Astrocyte of the cerebellum (primary cell): ENCODE measurements around the gene EZH2.

Source experiments
- DNase-seq: peaks from one replicate; pipeline ENCODE4 v3.0.0-alpha.2; 2011; ENCODE audit warnings: low read depth
- H3K4me3 ChIP-seq: 2 replicates; pipeline ENCODE4 v1.5.1; 2011; ENCODE audit warnings: mild to moderate bottlenecking, low read depth, low read length, moderate library complexity
- in situ Hi-C: cut with HindIII; loops from 2 replicates; pipeline ENCODE4 v1.10.0; 2017; ENCODE audit warnings: low sequenced_read_pairs
- TF ChIP-seq, protein P1 (sequence below): IDR thresholded peaks from 2 replicates; pipeline ENCODE4 v1.5.1; 2012; ENCODE audit warnings: low read length, low read depth, moderate library complexity, mild to moderate bottlenecking; ENCODE audit errors: missing control alignments

Gene EZH2

GRCh38 chr7:148802101-148802493, 82.0 kb downstream of the EZH2 start:
- no peak for DNase-seq
- TF ChIP-seq, protein P1, sequence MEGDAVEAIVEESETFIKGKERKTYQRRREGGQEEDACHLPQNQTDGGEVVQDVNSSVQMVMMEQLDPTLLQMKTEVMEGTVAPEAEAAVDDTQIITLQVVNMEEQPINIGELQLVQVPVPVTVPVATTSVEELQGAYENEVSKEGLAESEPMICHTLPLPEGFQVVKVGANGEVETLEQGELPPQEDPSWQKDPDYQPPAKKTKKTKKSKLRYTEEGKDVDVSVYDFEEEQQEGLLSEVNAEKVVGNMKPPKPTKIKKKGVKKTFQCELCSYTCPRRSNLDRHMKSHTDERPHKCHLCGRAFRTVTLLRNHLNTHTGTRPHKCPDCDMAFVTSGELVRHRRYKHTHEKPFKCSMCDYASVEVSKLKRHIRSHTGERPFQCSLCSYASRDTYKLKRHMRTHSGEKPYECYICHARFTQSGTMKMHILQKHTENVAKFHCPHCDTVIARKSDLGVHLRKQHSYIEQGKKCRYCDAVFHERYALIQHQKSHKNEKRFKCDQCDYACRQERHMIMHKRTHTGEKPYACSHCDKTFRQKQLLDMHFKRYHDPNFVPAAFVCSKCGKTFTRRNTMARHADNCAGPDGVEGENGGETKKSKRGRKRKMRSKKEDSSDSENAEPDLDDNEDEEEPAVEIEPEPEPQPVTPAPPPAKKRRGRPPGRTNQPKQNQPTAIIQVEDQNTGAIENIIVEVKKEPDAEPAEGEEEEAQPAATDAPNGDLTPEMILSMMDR = no peak
- H3K4me3 ChIP-seq = no peak overlapping the region
- in situ Hi-C loops = no loop called here

DNA sequence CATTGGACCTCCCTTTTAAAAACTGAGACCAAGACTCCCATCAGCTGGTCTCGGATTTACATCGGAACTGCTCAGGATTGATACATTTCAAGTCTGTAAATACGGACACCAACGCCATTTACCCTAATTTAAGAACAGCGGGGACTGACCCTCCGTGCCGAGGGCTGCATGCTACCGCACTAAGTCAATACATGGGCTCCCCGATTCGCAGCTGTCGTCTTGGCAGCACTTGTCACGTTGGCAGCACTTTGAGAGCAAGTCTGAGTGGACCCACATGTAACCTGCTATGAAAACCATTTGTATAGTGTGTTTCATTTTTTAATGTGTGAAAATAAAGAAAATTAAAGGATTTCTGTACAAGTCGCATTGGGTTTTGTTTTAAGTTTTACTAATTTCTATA, 83.4 kb downstream of the EZH2 start:
- no peak overlapping the region for H3K4me3 ChIP-seq
- TF ChIP-seq, protein P1 = no peak
- in situ Hi-C loops = no loop called here
- no peak for DNase-seq

DNA sequence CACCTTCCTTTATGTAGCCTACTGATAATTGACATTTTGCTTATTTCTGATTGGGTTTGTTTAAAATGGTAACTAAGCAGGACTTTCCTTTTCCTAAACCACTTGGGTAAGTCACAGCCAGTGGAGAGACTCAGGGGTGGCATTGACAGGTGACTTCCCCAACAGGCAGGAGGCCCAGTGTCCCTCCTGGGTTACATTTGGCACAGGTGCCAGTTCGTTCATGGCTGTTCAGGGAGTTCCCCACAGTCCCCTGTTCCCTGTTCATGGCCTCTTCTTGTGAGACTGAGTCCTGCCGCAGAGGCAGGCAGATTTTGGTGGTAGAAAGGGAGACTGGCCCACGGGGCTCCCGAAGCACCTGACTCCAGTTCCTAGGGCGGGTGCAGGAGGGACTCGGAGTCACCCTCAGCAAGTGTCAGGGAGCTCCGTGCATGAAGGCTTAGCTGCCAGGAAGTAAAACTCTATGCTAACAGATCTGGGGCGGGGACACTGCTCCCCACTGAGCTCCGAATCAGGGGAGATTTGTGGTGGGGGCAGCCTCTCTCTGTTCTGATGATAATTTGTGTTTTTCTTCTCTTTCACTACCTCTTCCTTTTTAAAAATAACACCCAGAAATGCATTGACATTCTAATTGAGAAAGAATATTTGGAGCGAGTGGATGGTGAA, 84.1 kb downstream of the EZH2 start:
- in situ Hi-C loops = no loop called here
- H3K4me3 ChIP-seq = no peak overlapping the region
- no peak for DNase-seq
- TF ChIP-seq, protein P1 = no peak

DNA sequence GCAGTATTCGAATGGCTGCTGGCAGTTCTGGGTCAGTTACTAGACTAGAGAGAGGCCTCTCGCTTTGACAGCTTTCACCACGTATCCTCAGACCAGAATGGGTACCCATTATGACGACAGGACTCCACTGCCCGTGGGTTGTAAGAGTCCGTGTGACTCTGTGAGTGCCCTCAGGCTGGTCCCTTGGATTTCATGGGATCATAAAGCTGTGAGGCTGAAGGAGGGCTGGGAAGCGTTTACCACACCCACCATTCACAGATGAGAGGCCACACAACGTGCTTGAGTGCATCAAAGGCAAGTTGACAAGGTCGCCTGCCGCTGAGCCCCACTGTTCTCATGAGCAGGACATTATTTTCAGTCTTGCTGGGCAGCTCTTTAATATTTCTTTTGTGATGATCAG, 87.2 kb downstream of the EZH2 start:
- in situ Hi-C loops = no loop called here
- TF ChIP-seq, protein P1 = no peak
- H3K4me3 ChIP-seq = no peak overlapping the region
- DNase-seq = no peak

DNA sequence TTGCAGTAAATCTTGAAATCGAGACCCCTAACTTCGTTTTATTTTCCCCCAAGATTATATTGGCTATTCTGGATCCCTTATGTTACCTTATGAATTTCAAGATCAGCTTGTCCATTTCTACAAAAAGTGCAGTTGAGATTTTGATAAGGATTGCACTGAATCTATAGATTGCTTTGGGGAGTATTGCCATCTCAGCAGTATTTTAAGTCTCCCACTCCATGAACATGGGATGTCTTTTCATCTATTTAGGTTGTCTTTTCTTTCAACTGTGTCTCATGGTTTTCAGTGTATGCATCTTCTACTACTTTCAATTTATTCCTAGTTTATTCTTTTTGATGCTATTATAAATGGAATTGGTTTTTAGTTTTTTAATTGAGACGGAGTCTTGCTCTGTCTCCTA, 89.6 kb downstream of the EZH2 start:
- DNase-seq = no peak
- in situ Hi-C loops = no loop called here
- no peak overlapping the region for H3K4me3 ChIP-seq
- TF ChIP-seq, protein P1 = no peak

DNA sequence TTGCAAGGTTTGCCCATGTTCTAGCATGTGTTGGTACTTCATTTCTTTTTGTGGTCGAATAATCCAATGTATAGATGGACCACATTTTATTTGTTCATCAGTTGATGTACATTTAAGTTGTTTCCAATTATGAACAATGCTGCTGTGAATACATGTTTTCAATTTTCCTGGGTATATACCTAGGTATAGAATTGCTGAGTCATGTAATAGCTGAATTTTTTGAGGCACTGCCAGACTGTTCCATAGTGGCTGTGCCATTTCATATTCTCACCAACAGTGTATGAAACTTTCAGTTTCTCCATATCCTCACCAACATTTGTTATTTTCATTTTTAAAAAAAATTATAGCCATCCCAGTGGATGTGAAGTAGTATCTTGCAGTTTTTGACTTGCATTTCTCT, 90.5 kb downstream of the EZH2 start:
- H3K4me3 ChIP-seq = no peak overlapping the region
- in situ Hi-C loops = no loop called here
- DNase-seq = no peak
- TF ChIP-seq, protein P1 = no peak
